HG03442 (cell line): ENCODE measurements around the gene ANKH.

Experiments
- ATAC-seq: cut with Tn5 transposase; IDR thresholded peaks from one replicate; pipeline ENCODE4 v1.9.1; 2021; ENCODE audit warnings: mild to moderate bottlenecking, moderate library complexity; ENCODE audit not compliant: unreplicated experiment

The ANKH gene

DNA sequence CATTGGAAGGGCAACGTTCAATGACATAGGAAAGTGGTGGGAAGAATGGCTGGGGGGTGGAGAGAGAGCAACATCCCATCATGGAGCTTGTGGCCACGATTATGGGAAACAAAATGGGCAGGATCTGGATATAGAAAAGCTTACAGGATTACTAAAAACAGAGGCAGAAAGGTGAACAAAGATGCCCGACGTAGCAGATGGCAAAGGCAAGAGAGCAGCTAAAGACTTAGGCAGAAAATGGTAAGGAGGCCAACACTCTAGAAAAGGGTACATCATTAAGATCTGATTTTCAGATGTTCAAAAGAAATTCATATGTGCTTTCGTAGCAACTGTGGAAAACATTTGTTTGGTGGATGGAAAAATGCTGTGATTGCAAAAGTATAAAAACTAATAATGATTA lies 104.5 kb downstream of the ANKH start:
- ATAC-seq: no peak

DNA sequence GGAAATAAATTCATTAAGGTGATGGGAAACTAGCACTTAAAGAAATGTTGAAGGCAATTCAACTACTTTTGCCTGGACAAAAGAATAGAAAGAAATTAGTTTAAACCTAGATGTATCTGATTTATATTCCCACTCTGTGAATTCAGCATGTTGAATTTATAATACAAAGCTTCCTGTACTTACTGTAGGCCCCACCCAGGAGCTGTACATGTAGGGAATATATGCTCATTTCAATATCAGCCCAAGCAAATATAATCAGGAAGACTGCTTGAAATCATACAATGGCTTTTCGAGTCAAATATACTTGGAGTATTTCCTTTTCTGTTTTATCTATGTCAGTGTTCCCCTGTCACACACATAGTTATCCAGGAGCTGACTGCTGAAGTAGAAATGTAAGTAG lies 105.0 kb downstream of the ANKH start:
- no peak for ATAC-seq

DNA sequence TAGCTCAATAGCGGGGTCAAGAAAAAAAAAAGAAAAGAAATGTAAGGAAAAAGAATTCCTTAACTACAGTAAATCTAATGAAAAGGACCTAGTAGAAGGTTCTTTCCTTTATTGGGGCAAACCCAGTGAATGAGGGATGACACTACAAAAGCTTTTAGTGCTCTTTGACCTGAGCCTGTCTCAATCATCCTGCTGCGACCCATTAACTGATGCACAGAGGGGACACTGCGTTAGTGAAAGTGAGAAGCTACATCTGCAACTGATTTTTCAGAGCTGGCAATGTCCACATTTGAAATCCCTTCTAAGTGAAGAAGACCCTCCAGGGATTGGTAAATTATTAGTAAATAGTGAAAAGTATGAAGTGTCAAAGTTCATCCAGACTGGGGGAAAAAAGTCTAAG lies 106.0 kb downstream of the ANKH start:
- ATAC-seq: no peak

DNA sequence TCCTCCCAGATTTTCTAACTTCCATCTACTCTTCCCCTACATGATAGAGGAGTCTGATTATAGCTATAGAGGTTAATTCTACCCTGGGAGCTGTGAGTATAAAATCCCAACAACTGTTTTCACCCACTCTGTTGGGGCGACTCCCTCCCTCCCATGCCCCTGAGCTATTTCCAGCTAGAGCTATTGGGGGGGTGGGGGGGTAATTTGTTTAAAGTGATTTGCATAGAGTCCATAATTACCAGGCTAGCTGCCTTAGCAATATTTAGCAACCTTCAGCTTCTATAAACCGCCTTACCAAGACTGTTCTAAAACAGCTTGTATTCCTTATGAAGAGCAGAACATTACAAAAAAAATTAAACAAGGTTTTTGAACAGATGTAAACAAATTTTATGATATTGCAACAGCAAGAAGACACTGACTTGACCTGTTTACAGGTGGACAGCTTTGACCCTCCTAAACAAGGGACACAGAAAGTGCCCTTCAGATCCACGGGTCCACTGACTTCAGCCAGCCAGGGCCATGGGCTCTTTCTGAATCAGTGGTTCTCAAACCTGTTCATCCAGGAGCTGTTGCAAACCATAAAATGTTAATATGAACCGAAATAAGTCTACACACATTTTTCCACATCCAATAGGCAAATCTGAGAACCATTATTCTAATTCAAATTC lies 108.9 kb downstream of the ANKH start:
- no peak for ATAC-seq

DNA sequence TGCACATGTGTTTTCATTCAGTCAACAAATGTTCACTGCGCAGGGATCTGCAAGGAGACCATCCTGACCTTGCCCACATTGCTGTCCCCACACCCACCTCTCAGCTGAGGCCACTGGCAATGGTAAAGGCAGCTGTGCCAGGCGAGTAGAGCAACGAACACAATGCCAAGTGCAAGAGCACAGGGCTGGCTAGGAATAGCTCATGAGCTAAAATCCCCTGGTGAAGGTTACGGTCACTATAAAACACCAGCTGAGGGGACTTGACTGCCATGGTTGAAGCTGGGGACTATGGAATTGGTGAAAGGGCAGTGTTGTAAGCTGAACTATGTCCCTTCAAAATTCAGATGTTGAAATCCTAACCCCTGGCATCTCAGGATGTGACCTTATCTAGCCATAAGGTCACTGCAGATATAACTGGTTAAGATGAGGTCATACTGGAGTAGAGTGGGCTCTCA lies 111.0 kb downstream of the ANKH start:
- no peak for ATAC-seq

DNA sequence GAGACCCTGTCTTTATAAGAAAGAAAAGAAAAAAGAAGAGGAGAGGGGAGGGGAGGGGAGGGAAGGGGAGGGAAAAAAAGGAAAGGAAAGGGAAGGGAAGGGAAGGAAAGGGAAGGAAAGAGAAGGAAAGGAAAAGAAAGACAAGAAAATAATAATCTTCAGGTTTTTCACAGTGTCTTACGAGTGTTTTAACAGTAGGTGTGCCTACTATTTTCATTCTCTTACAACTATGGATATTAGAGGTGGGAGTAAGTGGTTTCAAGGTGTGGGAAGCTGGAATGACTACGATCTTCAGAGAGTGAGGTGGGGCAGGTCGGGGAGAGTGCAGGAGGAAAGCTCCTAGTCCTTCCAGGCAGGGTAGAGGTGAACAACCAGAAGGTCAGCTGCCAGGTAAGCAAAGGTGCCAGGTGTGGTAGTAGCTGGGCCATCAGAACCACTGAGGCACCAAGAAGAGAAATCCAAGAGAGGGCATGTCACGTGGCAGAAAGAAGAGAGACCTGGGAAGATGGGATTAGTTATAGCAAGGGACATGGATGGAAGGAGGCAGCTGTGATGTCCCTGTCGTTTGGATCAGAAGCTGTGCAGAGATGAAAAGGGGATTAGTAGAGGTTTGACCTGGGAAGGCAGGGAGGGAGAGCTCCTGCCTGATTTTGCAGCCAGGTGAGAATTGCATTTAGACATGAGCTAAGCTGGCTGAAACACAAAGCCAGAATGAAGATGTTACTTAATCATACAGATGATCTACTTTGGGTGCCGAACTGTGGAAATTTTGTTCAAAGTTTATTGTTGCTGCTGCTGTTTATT lies 111.6 kb downstream of the ANKH start:
- no peak for ATAC-seq

DNA sequence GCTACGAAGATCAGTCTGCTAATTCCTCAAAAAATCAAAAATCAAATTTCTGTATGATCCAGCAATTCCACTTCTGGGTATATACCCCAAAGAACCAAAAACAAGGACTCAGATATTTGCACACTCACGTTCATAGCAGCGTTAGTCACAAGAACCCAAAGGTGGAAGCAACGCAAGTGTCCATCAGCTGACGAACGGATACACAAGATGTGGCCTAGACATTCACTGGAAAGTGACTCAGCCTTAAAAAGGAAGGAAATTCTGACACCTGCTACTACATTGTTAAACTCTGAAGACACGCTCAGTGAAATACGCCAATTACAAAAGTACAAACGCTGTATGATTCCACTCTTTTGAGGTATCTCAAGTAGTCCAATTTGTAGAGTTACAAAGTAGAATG lies 113.7 kb downstream of the ANKH start:
- ATAC-seq: no peak

DNA sequence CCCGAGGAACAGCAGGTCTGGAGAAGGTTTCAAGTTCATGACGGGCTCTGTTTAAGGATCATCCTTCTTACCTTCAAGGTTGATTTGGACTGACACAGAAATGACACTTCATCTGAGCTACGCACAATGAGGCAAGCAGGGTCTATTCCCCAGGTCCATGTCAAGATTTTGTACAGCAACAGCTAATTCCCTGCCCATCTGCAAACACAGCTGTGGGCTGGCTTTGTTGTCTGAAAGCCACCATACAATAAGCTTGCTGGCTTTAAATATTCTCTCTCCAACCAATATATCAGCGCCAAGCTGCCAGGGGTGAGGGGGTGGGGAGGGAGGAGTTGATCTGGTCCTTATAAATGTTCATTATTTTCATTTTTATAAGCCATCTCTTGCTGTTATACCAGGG lies 115.1 kb downstream of the ANKH start:
- ATAC-seq: no peak

DNA sequence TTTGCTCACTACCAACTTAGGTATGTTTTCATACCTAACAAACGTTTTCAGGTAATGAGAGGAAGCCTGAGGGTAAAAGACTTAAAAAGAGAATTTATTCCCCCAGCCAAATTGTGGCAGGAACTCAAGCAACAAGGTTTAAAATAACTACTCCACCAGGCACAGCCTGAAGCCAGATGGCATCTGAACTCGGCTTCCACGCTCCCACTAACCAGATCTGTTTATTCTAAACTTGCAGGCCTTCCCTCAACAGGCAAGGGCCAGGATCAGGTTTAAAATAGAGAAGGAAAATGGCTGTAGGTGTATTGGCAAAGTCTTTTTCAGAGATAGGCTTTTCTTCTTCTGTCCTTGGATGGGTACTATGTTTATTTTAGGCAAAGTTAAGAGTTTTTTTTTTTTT lies 117.6 kb downstream of the ANKH start:
- ATAC-seq: no peak

DNA sequence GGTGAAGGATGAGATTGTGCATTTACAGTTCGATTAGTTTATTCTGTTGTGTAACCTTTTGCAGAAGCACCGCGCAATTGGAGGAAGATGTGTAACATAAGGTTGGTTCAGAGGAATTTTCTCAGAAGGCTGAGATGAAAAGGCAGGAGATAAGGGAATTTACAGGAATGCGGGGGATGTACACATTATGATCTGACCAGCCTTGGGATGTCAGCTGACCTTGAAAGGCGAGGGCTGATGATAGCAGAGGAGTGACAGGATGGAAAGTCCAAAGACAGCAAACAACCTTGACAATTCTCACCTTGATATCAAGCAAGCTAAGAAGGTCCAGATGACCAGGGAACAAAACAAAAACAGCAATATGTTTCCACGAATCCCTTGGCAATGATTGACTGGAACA lies 118.3 kb downstream of the ANKH start:
- ATAC-seq: no peak

DNA sequence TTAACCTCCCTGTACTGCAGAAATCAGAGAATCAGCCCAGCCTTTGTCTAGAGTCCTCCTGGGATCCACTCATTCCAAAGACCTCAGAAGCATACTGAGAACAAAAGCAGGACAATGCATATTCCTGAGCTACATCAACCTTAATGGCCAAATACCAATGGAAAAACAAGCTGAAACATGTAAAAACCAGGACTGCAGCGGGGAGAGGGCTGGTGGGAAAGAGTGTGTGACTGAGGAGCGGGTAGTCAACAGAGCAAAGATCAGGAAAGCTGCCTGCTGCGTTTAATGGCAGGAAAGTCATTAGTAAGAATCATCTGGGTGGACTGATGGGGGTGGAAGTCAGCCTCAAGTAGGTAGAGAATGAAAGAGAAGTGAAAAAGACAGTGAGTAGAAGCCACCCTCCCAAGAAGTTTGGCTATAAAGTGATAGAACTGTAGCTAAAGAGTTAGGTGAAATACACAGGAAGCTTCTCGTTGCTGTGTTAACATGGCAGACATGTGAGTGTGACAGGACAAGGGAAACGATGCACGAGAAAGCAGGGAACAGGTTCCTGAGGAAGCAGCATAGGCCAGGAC lies 119.0 kb downstream of the ANKH start:
- no peak for ATAC-seq

DNA sequence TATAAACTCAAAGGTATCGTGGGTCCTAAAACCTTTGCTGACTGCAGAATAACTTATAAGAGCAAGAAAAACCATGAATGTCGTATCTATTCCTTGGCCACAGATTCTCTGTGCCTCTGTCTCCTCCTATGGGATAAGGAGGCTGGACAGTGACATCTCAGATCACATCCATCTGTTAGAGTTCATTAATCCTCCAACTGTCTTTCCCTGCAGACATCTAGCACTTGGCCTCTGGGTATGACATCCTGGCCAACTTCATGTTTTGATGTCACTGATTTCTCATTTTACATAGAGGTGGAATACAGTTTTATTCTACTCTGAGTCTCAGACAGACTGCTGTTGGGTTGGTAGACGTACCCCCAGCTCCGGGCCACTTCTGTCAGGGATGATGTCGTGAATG lies 120.9 kb downstream of the ANKH start:
- no peak for ATAC-seq

DNA sequence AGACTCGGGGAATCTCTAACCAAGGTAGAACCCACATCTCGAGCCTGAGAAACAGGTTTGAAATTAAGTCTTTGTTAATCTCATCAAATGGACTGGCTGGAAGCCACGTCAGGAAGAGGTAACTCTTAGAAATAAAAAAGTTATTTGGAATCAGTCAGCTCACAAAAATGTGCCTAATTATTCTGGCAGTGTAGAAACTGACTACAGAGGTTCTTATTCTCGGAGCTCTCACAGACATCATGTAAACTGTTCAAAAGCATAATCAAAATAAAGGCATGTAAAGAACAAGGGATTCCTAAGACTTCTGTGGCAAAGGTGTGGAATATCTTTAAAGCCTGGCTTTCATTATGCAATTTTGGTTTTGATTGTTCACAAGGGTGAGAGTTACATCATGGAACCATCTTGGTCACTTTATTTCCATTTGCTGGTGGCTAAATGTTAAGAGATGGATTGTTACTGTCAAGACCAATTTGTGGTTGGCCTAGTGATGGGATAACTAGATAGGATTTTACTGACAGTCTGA lies 121.9 kb downstream of the ANKH start:
- ATAC-seq: no peak

DNA sequence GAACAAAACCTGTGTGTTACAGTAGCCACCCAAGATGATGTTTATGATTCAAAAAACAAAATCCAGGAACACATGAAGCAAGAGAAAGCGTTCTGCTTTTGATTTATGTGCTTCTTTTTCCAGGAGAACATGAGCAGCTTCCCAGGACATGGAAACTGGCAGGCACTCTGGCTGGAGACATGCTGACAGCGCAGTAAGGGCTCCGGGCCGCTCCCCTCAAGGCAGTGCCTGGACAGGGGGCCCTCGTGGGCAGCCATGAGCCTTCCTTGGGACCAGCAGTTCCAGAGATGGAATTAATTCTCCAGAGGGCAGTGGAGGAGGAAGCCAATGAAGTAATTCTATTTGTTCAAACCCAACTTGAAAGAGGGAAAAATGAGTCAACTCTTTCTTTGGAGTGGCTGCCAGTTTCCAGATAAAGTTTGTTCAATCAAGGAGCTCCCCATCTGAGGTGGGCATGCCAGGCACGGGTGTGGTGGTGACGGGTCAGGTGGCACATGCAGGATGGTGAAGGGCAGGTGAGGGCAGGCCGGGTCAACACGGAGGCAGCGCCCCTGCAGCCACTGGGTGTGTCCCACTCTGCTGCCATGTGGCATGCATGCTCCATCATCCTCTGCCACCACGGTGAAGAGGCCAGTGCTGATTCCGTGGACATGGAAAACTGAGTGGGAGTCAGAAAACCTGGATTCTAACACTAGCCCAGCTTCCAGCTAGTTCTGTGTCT lies 123.2 kb downstream of the ANKH start:
- ATAC-seq: no peak

DNA sequence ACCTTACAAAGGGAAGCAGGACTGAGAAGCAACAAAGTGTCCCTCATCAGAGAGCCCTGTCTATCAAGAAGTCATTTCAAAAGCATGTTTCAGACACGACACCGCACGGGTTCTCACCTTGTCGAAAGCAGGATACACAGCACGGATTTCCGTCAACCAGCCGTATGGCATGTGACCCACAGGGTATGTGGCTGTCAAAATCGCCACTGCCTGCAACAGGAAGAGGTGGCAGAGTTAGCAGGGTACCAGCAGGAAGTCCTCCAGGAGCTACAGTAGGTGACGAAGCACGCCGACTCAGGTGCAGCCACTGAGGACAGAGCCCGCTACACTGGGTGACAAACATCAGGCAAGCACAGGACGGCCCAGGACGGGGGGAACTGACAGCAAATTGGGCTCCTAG lies 125.8 kb downstream of the ANKH start:
- ATAC-seq: no peak

DNA sequence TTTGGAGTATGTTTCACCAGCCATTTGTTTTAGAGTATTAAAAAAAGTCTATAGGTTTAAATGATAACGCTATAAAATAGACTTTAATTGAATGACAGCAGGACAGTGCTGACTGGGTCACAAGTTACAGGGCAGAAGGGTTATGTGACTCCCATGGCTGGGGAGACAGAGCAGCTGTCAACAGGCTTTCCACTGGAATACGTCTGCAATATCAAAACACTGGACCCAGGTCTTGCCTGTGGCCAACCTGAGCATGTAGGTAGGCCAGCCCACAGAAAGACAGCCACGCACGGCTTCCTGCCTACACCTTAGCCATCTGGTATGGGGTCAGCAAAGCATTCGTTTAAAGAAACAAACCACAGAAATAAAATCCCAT lies 126.4 kb downstream of the ANKH start:
- ATAC-seq: peak; percentile 19

DNA sequence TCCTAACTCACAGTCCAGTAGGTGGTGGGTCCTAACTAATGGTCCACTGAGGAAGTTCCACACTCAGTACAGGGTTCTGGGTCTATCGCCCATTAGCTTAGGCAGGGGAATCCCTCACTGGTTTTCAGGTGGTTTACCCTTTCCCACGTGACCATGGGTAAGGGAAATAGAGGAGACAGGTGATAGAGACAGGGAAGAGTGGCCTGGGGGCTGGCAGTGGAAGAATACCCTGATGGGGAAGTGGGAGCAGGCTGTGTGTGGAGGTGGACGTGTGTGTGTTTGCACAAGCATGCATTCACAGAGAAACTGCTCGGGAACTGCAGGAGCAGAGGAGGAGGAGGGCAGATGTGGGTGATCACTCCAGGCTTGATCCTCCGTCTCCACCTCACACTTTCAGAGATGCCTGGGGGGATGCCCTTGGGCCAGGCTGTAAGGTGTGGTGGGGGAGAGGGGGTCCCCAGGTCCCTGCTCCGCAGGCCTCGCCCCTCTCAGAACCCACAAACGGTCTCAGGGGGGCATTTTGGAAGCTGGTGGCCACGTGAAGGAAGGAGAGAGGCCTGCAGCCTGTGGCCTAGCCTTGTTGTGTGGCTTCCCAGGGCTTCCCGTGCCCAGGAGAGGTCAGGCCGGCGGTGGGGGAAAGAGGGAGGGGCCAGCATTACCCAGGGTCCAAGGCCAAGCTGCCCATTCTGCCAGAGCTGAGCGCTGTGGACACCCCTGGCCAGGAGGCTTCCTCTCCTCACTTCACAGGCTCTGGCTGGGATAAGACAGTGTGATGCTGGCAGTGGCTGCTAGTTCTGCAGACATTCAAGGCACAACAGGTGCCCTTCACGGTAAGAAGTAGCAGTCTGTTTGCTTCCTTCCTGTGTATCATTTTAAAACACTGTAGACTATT lies 127.0 kb downstream of the ANKH start:
- peak; percentile 58 for ATAC-seq

DNA sequence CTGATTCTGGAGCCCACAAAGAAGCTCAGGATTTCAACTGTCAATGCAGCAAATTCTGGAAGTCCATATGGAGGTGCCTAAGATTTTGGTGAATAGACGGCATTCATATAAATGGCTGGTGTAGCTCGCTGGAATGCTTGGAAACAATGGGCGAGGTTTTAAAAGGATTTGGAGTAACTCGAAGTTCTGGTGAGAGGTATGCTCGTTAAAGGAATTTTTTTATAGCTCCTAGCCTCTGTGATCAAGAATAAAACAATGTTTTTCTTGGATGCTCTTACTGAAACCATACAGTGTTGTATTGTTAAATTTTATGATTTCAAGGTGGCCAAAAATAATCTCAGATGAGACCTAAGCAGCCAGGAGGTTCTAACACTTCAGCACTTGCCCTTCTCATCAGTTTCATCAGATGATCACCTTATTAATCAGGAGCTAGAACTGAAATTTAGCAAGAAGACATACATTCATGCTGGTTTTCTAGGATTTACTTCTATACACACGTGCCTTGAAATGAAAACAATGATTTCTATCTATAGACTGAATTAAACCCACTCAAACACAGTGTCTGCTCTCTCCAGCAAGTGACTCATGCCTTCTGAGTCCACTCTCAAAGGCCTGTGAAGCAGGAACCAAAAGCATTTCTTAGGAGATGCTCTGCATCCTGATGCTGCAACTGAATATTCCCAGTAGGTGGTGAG lies 127.8 kb downstream of the ANKH start:
- no peak for ATAC-seq

DNA sequence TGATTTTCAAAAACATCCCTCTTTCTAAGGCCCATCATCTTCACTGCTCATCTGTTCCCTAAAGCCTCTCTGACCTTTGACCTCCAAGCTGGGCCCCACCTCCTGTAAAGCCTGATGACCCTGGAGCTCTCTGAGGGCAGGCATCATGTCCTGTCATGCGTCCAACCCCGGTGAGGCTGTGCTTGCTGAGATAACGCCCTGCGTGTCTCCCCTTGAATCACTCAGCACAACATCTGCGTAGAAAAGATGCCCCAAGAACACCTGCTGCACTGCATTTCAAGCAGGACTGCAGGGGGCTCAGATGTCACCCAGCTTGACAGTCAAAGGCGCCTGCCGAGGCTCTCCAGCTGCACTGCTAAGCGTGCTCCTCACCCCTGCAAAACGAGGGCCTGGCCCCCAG lies 129.1 kb downstream of the ANKH start:
- ATAC-seq: no peak
